Measurements from ENCODE around the gene TAB2.
"Not testable (repeated sequence)": the region's sequence is repeated elsewhere in the genome, so short reads cannot be mapped to it uniquely, and the experiment has no call there.

The TAB2 gene

GRCh38 chr6:149446791-149447376 is 129.4 kb downstream of the TAB2 start:
- no peak for FAIRE-seq

GRCh38 chr6:149448821-149449453 is 131.4 kb downstream of the TAB2 start:
- FAIRE-seq: no peak

GRCh38 chr6:149449831-149450678 is 132.5 kb downstream of the TAB2 start:
- FAIRE-seq: no peak

GRCh38 chr6:149450679-149451375 is 133.3 kb downstream of the TAB2 start:
- no peak for FAIRE-seq

- no peak for FAIRE-seq
These were observed 134.0 kb downstream of the TAB2 start for GRCh38 chr6:149451376-149452036.

GRCh38 chr6:149452037-149452939 is 134.8 kb downstream of the TAB2 start:
- no peak for FAIRE-seq

- no peak for FAIRE-seq
These were observed 136.3 kb downstream of the TAB2 start for GRCh38 chr6:149453597-149454345.

- no peak for FAIRE-seq
These were observed 136.9 kb downstream of the TAB2 start for GRCh38 chr6:149454346-149454848.

- no peak for FAIRE-seq
These were observed 137.7 kb downstream of the TAB2 start for GRCh38 chr6:149455031-149455732.

GRCh38 chr6:149456311-149457021 is 139.0 kb downstream of the TAB2 start:
- no peak for FAIRE-seq

- FAIRE-seq: no peak
These were observed 139.9 kb downstream of the TAB2 start for GRCh38 chr6:149457316-149457884.

GRCh38 chr6:149458196-149458595 is 140.7 kb downstream of the TAB2 start:
- FAIRE-seq: no peak

- FAIRE-seq: no peak
These were observed 141.3 kb downstream of the TAB2 start for GRCh38 chr6:149458806-149459205.

- no peak for FAIRE-seq
These were observed 142.2 kb downstream of the TAB2 start for GRCh38 chr6:149459761-149460160.

- FAIRE-seq: not testable (repeated sequence)
These were observed 142.7 kb downstream of the TAB2 start for GRCh38 chr6:149460249-149460648.
